Measurements from ENCODE around the gene RASSF5.

- TF ChIP-seq, protein P1, sequence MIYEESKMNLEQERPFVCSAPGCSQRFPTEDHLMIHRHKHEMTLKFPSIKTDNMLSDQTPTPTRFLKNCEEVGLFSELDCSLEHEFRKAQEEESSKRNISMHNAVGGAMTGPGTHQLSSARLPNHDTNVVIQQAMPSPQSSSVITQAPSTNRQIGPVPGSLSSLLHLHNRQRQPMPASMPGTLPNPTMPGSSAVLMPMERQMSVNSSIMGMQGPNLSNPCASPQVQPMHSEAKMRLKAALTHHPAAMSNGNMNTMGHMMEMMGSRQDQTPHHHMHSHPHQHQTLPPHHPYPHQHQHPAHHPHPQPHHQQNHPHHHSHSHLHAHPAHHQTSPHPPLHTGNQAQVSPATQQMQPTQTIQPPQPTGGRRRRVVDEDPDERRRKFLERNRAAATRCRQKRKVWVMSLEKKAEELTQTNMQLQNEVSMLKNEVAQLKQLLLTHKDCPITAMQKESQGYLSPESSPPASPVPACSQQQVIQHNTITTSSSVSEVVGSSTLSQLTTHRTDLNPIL (CRISPR knock-in tag; IDR thresholded peaks at IDR 0.05): no peak
- TF ChIP-seq, protein P2, sequence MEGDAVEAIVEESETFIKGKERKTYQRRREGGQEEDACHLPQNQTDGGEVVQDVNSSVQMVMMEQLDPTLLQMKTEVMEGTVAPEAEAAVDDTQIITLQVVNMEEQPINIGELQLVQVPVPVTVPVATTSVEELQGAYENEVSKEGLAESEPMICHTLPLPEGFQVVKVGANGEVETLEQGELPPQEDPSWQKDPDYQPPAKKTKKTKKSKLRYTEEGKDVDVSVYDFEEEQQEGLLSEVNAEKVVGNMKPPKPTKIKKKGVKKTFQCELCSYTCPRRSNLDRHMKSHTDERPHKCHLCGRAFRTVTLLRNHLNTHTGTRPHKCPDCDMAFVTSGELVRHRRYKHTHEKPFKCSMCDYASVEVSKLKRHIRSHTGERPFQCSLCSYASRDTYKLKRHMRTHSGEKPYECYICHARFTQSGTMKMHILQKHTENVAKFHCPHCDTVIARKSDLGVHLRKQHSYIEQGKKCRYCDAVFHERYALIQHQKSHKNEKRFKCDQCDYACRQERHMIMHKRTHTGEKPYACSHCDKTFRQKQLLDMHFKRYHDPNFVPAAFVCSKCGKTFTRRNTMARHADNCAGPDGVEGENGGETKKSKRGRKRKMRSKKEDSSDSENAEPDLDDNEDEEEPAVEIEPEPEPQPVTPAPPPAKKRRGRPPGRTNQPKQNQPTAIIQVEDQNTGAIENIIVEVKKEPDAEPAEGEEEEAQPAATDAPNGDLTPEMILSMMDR (IDR thresholded peaks at IDR 0.05 in 2 of 3, conservative IDR thresholded peaks at IDR 0.05 in 1 of 3; ENCODE audit: insufficient read depth in 2 of 3, low read depth in 1 of 3, low read length in 3 of 3): no peak
- TF ChIP-seq POLR2H (tag; IDR thresholded peaks at IDR 0.05; ENCODE audit: low read depth) (no peak), ELF4 (CRISPR knock-in tag; IDR thresholded peaks at IDR 0.05) (no peak), SIN3A (IDR thresholded peaks at IDR 0.05; ENCODE audit: borderline replicate concordance in 2 of 2, control insufficient read depth in 1 of 2, low read depth in 2 of 2, low read length in 2 of 2) (no peak), ZNF707 (CRISPR knock-in tag; conservative IDR thresholded peaks at IDR 0.05) (no peak), CHCHD3 (CRISPR knock-in tag; IDR thresholded peaks at IDR 0.05) (no peak), NRF1 (conservative IDR thresholded peaks at IDR 0.05 in 1 of 2, IDR thresholded peaks at IDR 0.05 in 1 of 2) (no peak), ZNF644 (tag; IDR thresholded peaks at IDR 0.05; ENCODE audit: low read depth) (no peak), POLR2A (conservative IDR thresholded peaks at IDR 0.05) (no peak), HMGXB4 (CRISPR knock-in tag; IDR thresholded peaks at IDR 0.05) (no peak), ELF1 (tag; IDR thresholded peaks at IDR 0.05) (no peak)
Observed at GRCh38 chr1:206463911-206464310, 43.4 kb upstream of the RASSF5 start.

Measured in K562 (cell line).